ENCODE data around the gene GNAZ.

Gene GNAZ

DNA sequence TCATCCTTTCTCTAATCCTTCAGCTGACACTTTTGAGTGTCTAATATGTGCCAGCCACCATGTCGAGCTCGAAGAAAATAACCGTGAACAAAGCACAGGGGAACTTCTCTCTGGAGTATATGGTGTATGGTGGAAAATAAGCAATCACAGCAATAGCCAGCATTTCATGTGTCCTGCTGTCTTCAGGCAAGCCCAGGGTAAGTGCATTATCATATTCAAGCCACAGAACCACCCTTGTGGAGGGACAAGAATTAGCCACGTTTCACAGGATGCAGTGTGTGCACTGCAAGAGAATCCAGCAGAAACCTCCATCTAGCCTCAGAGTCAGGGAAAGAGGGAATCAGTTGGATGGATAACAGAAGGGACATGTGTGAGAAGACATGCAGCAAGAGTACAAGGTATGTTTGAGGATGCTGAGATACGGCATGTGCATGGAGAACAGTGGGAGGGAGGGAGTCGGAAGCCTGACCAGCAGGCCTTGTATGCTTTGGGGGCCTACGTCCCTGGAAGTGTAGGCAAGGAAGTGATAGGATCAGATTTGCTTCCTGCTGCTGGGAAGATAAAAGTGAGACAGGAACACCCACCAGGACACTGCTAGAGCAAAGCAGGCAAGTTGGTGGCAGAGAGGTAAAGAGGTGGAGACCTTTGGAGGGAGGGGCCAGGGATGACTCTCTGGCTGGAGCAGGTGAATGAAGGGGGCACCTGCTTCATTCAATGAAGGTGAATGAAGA lies 14.7 kb upstream of the GNAZ start:
- no peak for FAIRE-seq
- TF ChIP-seq POLR2AphosphoS5 (IDR thresholded peaks at IDR 0.05; ENCODE audit: low read depth, low read length) (no peak), POU2F2 (IDR thresholded peaks at IDR 0.05; ENCODE audit: low read depth, low read length) (no peak), SPI1 (IDR thresholded peaks at IDR 0.05; ENCODE audit: low read depth, low read length) (no peak), TAF1 (IDR thresholded peaks at IDR 0.05; ENCODE audit: low read depth, low read length) (no peak), PAX5 (IDR thresholded peaks at IDR 0.05; ENCODE audit: insufficient read depth, low read length, severe bottlenecking) (no peak), POLR2A (IDR thresholded peaks at IDR 0.05; ENCODE audit: low read depth, low read length) (no peak)
- no peak for DNase-seq (ENCODE audit: insufficient read length, low spot score)

GRCh38 chr22:23057331-23057730 lies 13.0 kb upstream of the GNAZ start:
- DNase-seq (ENCODE audit: insufficient read length, low spot score) (no peak), FAIRE-seq (no peak)
- TF ChIP-seq SPI1 (IDR thresholded peaks at IDR 0.05; ENCODE audit: low read depth, low read length) = no peak

GRCh38 chr22:23058063-23058462 lies 12.3 kb upstream of the GNAZ start:
- no peak for FAIRE-seq

GRCh38 chr22:23058481-23059283 lies 11.6 kb upstream of the GNAZ start:
- TF ChIP-seq POU2F2 (IDR thresholded peaks at IDR 0.05; ENCODE audit: low read depth, low read length) = no peak
- DNase-seq (ENCODE audit: insufficient read length, low spot score) (no peak), FAIRE-seq (no peak)

More at GRCh38 chr22:23058063-23058462, 12.3 kb upstream of the GNAZ start:
- DNase-seq (ENCODE audit: insufficient read length, low spot score) = no peak
- no peak for TF ChIP-seq POLR2A (IDR thresholded peaks at IDR 0.05; ENCODE audit: low read depth, low read length)
- no peak for TF ChIP-seq POLR2AphosphoS5 (IDR thresholded peaks at IDR 0.05; ENCODE audit: low read depth, low read length)
- no peak for TF ChIP-seq TAF1 (IDR thresholded peaks at IDR 0.05; ENCODE audit: low read depth, low read length)
- TF ChIP-seq PAX5 (IDR thresholded peaks at IDR 0.05; ENCODE audit: insufficient read depth, low read length, severe bottlenecking) = no peak
- TF ChIP-seq POU2F2 (IDR thresholded peaks at IDR 0.05; ENCODE audit: low read depth, low read length) = no peak
- no peak for TF ChIP-seq SPI1 (IDR thresholded peaks at IDR 0.05; ENCODE audit: low read depth, low read length)

DNA sequence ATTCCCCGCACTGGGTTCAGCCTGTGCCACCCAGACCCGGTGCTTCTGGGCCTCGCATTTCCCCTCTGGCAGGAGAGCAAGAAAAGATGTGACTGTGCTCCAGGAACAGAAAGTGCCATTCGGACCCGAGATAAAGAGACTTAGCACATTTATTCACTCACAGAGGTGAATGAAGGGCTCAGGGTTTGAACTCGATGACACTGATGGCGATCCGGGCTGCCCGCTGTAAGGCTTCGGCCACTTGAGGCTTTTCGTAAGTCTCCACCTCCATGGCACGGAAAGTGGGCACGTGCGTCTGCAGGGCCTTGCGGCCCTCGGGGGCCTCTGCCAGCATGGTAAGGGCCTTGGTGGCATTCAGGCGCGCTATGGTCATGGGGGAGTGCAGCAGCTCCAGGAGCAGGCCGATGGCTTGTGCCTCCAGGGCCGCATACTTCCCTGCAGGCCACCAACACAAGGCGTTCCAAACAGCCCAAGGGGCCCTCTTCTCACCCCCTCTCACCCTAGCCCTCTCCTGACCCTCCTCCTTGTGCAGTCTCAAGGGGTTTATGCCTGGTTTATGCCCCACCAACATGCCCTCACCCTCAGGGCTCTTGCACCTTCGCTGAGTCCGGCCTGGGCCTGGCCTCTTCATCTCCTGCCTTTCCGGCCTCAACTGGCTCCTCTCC lies 10.9 kb upstream of the GNAZ start:
- TF ChIP-seq SPI1 (IDR thresholded peaks at IDR 0.05; ENCODE audit: low read depth, low read length) = no peak
- TF ChIP-seq TAF1 (IDR thresholded peaks at IDR 0.05; ENCODE audit: low read depth, low read length) = no peak
- no peak for TF ChIP-seq POLR2A (IDR thresholded peaks at IDR 0.05; ENCODE audit: low read depth, low read length)
- no peak for TF ChIP-seq PAX5 (IDR thresholded peaks at IDR 0.05; ENCODE audit: insufficient read depth, low read length, severe bottlenecking)
- TF ChIP-seq POLR2AphosphoS5 (IDR thresholded peaks at IDR 0.05; ENCODE audit: low read depth, low read length) = no peak
- TF ChIP-seq POU2F2 (IDR thresholded peaks at IDR 0.05; ENCODE audit: low read depth, low read length) = no peak
- DNase-seq (ENCODE audit: insufficient read length, low spot score) (no peak), FAIRE-seq (no peak)

- FAIRE-seq = no peak
Observed at GRCh38 chr22:23060612-23061400, 9.5 kb upstream of the GNAZ start.

DNA sequence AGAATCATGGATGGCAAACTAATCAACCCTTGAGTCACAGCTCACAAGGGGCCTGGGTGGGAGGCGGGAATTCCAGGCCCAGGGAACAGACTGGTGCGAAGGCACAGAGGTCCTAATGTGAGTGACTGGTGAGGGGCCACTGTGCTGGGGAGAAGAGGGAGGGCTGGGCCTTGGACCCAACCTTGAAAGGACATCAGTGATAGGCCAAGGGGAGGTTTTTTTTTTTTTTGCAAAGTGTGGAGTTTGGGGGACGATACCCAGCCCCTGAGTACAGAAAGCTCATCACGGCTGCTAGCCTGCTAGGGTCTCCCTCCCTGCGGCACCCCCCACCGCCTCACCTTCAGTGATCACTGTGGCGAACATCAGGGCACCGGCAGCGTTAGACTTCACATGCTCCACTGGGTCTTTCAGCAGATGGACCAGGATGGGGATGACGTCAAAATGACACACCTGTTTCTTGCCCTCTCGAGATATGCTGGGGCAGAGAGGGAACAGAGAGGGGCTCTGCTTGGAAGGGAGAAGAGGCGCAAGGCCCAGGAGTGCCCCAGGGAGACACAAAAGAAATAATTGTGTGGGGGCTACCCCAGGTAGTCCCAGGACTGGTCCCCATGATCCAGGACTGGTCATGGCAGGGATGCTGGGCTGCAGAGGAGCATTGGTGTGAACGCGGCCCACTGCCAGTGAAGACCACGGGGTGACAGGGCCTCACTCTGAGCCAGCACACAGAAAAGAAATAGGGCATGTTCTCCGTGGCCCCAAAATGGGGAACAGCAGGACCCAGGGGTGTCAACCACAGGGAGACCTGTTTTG lies 8.6 kb upstream of the GNAZ start:
- no peak for DNase-seq (ENCODE audit: insufficient read length, low spot score)
- no peak for FAIRE-seq

More at GRCh38 chr22:23060612-23061400, 9.5 kb upstream of the GNAZ start:
- TF ChIP-seq SPI1 (IDR thresholded peaks at IDR 0.05; ENCODE audit: low read depth, low read length) (no peak), POLR2A (IDR thresholded peaks at IDR 0.05; ENCODE audit: low read depth, low read length) (no peak), TAF1 (IDR thresholded peaks at IDR 0.05; ENCODE audit: low read depth, low read length) (no peak), POLR2AphosphoS5 (IDR thresholded peaks at IDR 0.05; ENCODE audit: low read depth, low read length) (no peak), POU2F2 (IDR thresholded peaks at IDR 0.05; ENCODE audit: low read depth, low read length) (no peak), PAX5 (IDR thresholded peaks at IDR 0.05; ENCODE audit: insufficient read depth, low read length, severe bottlenecking) (no peak)
- DNase-seq (ENCODE audit: insufficient read length, low spot score) = no peak

DNA sequence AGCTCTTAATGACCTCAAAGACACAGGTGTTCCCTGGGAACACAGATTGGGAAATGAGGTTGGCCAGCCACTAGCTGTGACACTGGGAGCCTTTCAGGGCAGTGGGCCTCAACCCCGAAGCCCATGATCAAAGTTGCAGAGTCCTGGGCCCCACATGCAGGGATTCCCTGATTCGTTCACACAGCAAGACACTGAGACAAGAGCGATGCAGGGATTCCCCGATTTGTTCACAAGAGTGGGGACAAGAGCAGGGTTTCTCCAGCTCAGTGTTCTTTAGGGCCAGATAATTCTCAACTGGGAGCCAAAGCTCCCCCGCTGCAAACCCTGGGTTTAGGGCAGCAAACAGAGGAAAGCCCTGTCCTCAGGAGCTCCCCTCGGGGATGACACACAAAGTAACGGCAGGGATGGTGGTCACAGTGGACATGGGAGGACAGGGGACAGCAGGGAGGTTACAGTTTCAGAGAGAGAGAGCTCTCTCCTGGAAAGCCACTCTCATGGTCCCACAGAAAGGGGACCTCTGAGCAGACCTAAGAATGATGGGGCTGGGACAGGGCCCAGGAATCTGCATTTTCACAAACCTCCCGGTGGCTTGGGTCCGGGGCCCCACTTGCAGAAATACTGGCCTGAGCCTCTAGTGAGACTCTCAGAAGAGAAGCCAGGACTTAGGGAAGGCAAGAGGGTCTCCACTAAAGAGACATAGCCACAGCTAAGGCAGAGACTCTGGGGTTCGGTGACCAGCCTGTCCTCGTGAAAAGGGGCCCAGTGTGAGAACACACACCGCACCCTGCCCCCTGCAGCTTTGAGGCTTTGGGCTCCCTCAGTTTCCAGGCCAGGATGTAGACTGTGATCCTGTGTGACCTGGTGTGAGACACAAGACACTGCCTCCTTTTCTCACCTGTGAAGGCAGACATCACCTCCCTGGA lies 7.4 kb upstream of the GNAZ start:
- TF ChIP-seq SPI1 (IDR thresholded peaks at IDR 0.05; ENCODE audit: low read depth, low read length) (no peak), POLR2A (IDR thresholded peaks at IDR 0.05; ENCODE audit: low read depth, low read length) (no peak), TAF1 (IDR thresholded peaks at IDR 0.05; ENCODE audit: low read depth, low read length) (no peak), POLR2AphosphoS5 (IDR thresholded peaks at IDR 0.05; ENCODE audit: low read depth, low read length) (no peak), PAX5 (IDR thresholded peaks at IDR 0.05; ENCODE audit: insufficient read depth, low read length, severe bottlenecking) (no peak)
- DNase-seq (ENCODE audit: insufficient read length, low spot score) = no peak
- no peak for FAIRE-seq

More for the DNA sequence above, 8.6 kb upstream of the GNAZ start:
- TF ChIP-seq PAX5 (IDR thresholded peaks at IDR 0.05; ENCODE audit: insufficient read depth, low read length, severe bottlenecking) = no peak
- no peak for TF ChIP-seq POLR2AphosphoS5 (IDR thresholded peaks at IDR 0.05; ENCODE audit: low read depth, low read length)
- TF ChIP-seq POU2F2 (IDR thresholded peaks at IDR 0.05; ENCODE audit: low read depth, low read length) = no peak
- no peak for TF ChIP-seq TAF1 (IDR thresholded peaks at IDR 0.05; ENCODE audit: low read depth, low read length)
- TF ChIP-seq POLR2A (IDR thresholded peaks at IDR 0.05; ENCODE audit: low read depth, low read length) = no peak
- TF ChIP-seq SPI1 (IDR thresholded peaks at IDR 0.05; ENCODE audit: low read depth, low read length) = no peak

Data from GM12891 (cell line).